ENCODE data around the gene FAM174C.
"Not testable (repeated sequence)": the region's sequence is repeated elsewhere in the genome, so short reads cannot be mapped to it uniquely, and the experiment has no call there.

The FAM174C gene

GRCh38 chr19:1288833-1289685 is 13.7 kb downstream of the FAM174C start:
- no peak for DNase-seq

DNA sequence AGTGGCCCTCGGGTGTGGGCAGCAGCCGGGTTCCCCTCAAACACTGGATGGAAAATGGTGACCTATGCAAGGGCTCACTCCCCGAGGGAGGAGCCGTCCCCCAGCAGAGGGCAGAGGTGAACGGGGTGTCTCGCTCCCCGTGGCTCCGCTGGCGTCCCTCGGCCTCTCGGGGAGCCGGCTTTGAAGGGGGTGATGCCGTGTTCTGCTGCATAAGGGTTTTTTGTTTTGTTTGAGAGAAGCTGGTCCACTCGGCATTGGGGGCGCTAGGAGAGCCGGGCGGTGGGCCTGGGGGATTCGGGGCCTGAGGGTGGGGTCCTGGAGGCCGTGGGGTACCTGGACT is 14.3 kb downstream of the FAM174C start:
- no peak for DNase-seq

- no peak for DNase-seq
Observed at GRCh38 chr19:1290196-1290702, 14.9 kb downstream of the FAM174C start.

GRCh38 chr19:1290703-1291651 is 15.6 kb downstream of the FAM174C start:
- DNase-seq, result no peak

DNA sequence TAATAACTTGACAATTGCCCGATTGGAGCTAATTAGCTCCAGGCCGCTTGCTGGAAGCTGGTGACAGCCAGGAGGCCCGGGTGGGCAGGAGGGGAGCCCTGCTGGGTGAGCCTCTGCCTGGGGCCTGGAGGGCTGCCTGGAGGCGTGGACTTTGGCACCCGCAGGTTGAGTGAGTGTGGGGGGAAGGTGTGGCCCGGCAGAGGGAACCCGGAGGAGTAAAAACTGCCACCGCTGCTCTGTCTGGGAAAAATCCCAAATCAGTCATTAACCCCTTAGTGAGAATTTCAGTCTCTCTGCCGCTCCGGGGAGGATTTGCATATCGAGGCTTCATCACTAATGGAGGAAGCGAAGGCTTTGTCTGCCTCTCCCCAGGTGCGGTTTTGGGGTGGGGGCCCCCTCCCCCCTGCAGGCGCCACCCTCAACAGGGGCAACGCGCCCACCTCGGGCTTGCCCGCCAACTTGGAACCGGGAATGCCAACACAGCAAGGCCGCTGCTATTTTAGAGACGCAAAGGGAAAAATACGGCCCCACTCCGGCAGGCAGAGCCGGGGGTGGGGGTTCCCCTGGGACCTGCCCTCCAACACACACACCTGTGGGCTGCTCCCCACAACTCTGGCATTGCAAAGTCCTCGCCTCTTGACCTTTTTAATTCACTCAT is 16.6 kb downstream of the FAM174C start:
- DNase-seq, result no peak

DNA sequence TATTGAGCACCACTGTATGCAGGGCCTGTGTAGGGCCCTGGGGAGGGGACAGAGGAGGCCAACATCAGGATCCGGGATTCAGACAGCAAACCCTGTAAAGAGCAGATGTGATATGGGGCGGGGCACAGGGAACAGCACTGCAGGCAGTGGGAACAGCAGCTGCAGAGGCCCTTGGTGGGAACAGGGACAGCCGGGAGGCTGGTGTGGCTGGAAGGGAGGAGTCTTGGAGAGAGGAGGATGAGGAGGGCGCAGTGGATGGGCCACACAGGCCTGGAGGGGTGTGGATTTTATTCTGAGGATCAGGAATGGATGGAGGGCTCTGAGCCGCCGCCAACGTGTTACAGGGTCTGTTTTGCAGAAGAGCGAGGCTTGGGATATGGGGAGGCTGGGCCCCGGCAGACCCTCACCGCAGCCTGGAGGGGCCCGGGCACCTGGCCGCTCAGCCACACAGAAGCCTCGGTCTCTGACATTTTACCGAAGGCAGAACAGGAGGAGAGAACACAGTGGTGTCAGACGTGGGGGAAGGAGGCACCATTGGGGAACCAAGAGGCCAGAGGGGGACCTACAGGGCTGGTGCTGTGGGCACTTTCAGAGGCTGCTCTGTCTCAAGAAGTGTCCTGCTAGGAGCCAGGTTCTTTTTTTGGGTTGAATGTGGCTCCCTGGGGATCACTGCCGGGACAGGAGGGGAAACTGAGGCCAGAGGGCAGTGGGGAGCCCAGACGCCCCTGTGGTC is 17.3 kb downstream of the FAM174C start:
- no peak for DNase-seq

GRCh38 chr19:1293782-1294604 is 18.7 kb downstream of the FAM174C start:
- DNase-seq, result no peak

GRCh38 chr19:1294688-1295087 is 19.4 kb downstream of the FAM174C start:
- no peak for DNase-seq

- DNase-seq, result no peak
Observed at GRCh38 chr19:1295169-1296012, 20.1 kb downstream of the FAM174C start.

DNA sequence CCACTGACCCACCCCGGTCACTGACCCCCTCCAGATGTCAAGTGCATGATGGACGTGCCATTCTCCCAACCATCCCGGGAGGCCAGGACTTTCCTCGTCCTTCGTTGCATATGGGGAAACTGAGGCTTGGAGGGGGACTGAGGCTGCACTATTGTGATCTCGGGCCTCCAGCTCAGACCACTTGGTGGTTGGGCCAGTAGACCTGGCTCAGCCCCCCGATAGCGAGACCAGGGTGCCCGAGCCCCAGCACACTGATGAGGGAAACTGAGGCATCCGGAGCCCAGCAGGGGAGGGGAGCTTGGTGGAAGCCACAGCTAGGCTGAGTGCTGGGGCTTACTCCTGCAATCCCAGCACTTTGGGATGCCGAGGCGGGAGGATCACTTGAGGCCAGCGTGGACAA is 20.7 kb downstream of the FAM174C start:
- no peak for DNase-seq

GRCh38 chr19:1296575-1297271 is 21.4 kb downstream of the FAM174C start:
- no peak for DNase-seq

DNA sequence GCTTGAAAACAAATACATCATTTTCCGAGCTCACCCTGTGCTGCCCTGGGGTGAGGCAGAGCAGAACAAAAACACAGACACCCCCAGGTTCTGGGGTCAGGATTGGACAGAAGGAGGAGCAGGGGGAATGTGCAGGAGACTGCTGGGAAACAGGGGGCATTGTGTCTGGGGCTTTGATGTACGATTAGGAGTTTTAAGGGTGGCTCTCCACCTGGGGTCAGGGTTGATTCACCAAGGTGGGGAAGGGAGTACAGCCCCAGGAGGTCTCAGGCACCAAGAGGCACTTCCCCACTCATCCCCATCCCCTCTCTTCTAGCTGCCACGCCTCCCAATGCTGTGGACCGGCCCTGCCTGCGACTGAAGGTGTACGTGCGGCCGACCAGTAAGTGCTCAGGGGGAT is 22.9 kb downstream of the FAM174C start:
- no peak for DNase-seq

GRCh38 chr19:1299801-1300200 is 24.5 kb downstream of the FAM174C start:
- no peak for DNase-seq

DNA sequence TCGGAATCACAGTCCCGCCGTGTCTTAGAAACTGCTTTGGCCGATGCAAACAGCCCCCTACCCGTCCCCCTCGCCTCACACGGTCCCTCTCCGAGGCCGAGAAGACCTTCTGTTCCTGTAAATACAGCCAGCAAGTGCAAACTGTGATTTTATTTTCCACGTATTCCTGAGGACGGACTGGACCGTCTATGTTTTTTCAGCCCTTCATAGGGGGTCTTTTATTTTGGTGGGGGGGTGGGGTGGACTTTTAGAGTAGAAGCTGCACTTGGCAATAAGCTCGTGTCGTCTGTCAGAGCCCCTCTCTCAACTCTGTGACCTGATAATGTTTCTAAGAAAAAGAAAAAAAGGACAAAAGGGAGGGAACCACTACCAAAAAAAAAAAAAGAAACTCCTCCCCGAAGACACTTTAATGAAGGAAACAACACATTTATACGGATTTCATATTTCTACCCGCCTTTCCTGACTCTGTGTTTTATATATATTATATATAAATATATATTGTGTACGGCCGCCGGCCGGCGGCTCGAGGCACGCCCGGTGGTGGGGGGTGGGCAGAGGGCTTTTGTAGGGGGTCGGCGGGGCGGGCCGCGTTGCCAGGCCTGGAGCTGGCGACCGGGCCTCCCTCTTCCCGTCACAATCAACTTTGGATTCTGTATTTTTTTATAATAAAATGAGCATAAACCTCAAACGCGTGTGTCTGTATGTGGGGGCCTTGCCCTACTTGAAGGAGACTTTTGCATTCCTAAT is 25.6 kb downstream of the FAM174C start:
- no peak for DNase-seq

DNA sequence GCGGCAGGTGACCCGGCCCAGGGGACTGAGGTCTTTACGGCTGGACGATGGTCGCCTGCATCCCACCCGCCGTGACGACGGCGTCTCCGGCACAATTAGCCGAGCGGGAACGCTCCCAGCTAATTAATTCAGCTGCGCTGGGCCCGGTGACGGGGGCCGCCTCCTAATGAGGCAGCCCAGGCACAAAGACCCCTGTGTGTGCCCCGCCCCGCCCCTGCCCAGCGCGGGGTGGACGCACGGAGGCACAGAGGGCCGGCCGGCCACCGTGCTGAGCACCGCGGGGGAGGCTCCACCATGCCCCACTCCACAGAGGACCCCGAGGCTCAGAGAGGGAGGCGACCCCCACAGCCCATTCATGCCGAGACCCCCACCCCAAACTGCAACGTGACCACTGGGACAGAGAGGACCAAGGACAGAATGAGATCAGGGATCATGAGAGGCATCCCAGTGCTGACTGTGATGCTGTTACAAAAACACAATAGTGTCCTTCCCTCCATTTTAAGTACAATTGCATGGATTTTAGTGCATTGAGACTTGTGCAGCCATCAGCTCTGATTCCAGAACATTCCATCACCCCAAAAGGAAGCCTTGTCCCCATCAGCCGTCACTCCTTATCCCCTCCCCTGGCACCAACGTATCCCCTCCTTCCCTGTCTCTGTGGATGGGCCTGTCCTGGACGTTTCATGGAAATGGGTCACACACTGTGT is 27.4 kb downstream of the FAM174C start:
- DNase-seq, result no peak

- DNase-seq, result no peak
Observed at GRCh38 chr19:1304197-1304924, 29.0 kb downstream of the FAM174C start.

- DNase-seq, result not testable (repeated sequence)
Observed at GRCh38 chr19:1305354-1305753, 30.0 kb downstream of the FAM174C start.

- DNase-seq, result no peak
Observed at GRCh38 chr19:1307320-1307719, 32.0 kb downstream of the FAM174C start.
